Activated CD4-positive, alpha-beta T cell treated with anti-CD3 and anti-CD28 coated beads for 4 hours (primary cell): ENCODE measurements around the gene SLC17A7.
A peak's percentile ranks its signal among the peaks of the same experiment; 100 is the strongest.

Experiments
- DNase-seq, 2 donors: peaks; one replicate each; pipeline ENCODE4 v3.0.0-alpha.2; 2020

The SLC17A7 gene

GRCh38 chr19:49403404-49404187, 37.7 kb downstream of the SLC17A7 start:
- DNase-seq, result no peak

- no peak for DNase-seq
These were observed 41.3 kb downstream of the SLC17A7 start for GRCh38 chr19:49400029-49400428.

- no peak for DNase-seq
These were observed 42.4 kb downstream of the SLC17A7 start for GRCh38 chr19:49398931-49399330.

GRCh38 chr19:49398001-49398615, 43.2 kb downstream of the SLC17A7 start:
- no peak for DNase-seq

- no peak for DNase-seq
These were observed 44.4 kb downstream of the SLC17A7 start for GRCh38 chr19:49396738-49397505.

- DNase-seq, result no peak
These were observed 45.5 kb downstream of the SLC17A7 start for GRCh38 chr19:49395581-49396407.

- no peak for DNase-seq
These were observed 47.4 kb downstream of the SLC17A7 start for GRCh38 chr19:49393881-49394280.

- peak; percentile 78 to 79 for DNase-seq
These were observed 49.5 kb downstream of the SLC17A7 start for GRCh38 chr19:49391581-49392399.

- no peak for DNase-seq
These were observed 50.4 kb downstream of the SLC17A7 start for GRCh38 chr19:49390929-49391359.

GRCh38 chr19:49390131-49390928, 51.0 kb downstream of the SLC17A7 start:
- DNase-seq, result no peak

GRCh38 chr19:49389406-49389805, 51.9 kb downstream of the SLC17A7 start:
- no peak for DNase-seq

- DNase-seq, result peak; percentile 80
These were observed 53.4 kb downstream of the SLC17A7 start, which contains the start of gene KASH5 for GRCh38 chr19:49387936-49388372. Gene KASH5, plus strand, starts transcription at chr19:49388249. Its CDS starts 2,635 bp downstream, at chr19:49390884.

- no peak for DNase-seq
These were observed 57.7 kb downstream of the SLC17A7 start for GRCh38 chr19:49383599-49383998.

- DNase-seq, result no peak
These were observed 58.7 kb downstream of the SLC17A7 start for GRCh38 chr19:49382639-49383038.

GRCh38 chr19:49380391-49380790, 60.9 kb downstream of the SLC17A7 start:
- DNase-seq, result no peak
